Subcutaneous abdominal adipose tissue (tissue), 5 donors: ENCODE data around the gene COQ10A.
"Not testable (repeated sequence)": the region's sequence is repeated elsewhere in the genome, so short reads cannot be mapped to it uniquely, and the experiment has no call there.

Experiments
- H3K27ac ChIP-seq: one replicate; pipeline ENCODE4 v1.7.0; 2013; ENCODE audit warnings: low read depth, mild to moderate bottlenecking, inconsistent platforms, low read length, moderate library complexity
- H3K27me3 ChIP-seq, 5 donors: one replicate each; pipeline ENCODE4 v1.7.0; 2013; ENCODE audit warnings: low read length in 5 of 5, inconsistent platforms in 1 of 5; ENCODE audit not compliant: control insufficient read depth in 5 of 5, insufficient read depth in 4 of 5
- H3K36me3 ChIP-seq, 5 donors: one replicate each; pipeline ENCODE4 v1.7.0; 2013; ENCODE audit warnings: low read length in 5 of 5; ENCODE audit not compliant: control insufficient read depth in 5 of 5, insufficient read depth in 5 of 5
- H3K4me1 ChIP-seq, 5 donors: one replicate each; pipeline ENCODE4 v1.7.0; 2013; ENCODE audit warnings: low read length in 5 of 5, mild to moderate bottlenecking in 3 of 5, moderate library complexity in 1 of 5; ENCODE audit not compliant: control insufficient read depth in 5 of 5, insufficient read depth in 5 of 5
- H3K4me3 ChIP-seq, 5 donors: one replicate each; pipeline ENCODE4 v1.7.0; 2013; ENCODE audit warnings: low read length in 5 of 5, low read depth in 1 of 5
- H3K9ac ChIP-seq, 5 donors: one replicate each; pipeline ENCODE4 v1.7.0; 2013; ENCODE audit warnings: low read length in 5 of 5, mild to moderate bottlenecking in 4 of 5, moderate library complexity in 3 of 5
- H3K9me3 ChIP-seq, 5 donors: one replicate each; pipeline ENCODE4 v1.7.0; 2013; ENCODE audit warnings: low read length in 5 of 5; ENCODE audit not compliant: control insufficient read depth in 5 of 5
- donor health status: healthy.
- donor health status: healthy.
- donor health status: healthy.
- donor health status: healthy.
- donor health status: healthy.

COQ10A gene

GRCh38 chr12:56257071-56257470 lies 9.7 kb upstream of the COQ10A start:
- no peak overlapping the region for H3K27ac ChIP-seq
- peak overlapping the region; percentile 17 to 94 (median 78) for H3K9ac ChIP-seq
- H3K4me3 ChIP-seq: peak overlapping the region; percentile 67 to 88 (median 82)
- peaks cover 2 to 47% (median 42%) of the 10 kb centered on the region in 5 donors for H3K36me3 ChIP-seq
- H3K4me1 ChIP-seq: peaks cover 5 to 27% (median 25%) of the 10 kb centered on the region in 5 donors
- H3K9me3 ChIP-seq: no peaks in the 10 kb centered on the region
- no peaks in the 10 kb centered on the region for H3K27me3 ChIP-seq

DNA sequence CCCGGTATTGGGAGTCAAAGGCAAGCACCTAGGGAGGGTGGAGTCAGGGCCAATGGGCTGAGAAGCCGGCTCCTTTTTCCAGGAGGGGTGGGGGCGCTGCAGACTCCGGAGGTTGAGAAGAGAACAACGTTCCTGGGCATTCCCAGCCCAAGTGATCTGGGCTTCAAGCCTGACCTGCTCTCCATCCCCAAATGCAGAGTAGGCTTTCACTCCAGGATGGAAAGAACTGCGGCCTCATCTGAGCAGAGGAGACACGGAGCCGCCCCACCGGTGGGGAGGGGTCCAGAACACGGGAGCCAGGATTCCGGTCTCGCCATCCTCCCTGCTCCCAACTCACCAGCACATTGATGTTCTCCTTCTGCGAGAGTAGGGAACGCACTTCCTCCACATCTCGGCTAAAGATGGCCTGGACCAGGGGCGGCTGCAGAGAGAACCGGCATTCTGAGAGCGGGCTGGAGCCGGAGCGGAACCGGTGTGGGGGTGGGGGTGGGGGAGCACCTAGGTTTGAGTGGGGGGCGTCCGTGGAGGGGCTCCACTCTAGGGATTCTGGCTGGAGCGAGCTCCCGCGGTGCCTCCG lies 9.2 kb upstream of the COQ10A start:
- Histone ChIP-seq H3K27ac (peak overlapping the region; percentile 86), H3K4me1 (peaks cover 5 to 27% (median 25%) of the 10 kb centered on the region in 5 donors), H3K9me3 (no peaks in the 10 kb centered on the region), H3K36me3 (peaks cover 0 to 42% (median 37%) of the 10 kb centered on the region in 5 donors), H3K4me3 (peak overlapping the region; percentile 67 to 88 (median 82)), H3K9ac (peak overlapping the region; percentile 26 to 94 (median 78)), H3K27me3 (no peaks in the 10 kb centered on the region)

DNA sequence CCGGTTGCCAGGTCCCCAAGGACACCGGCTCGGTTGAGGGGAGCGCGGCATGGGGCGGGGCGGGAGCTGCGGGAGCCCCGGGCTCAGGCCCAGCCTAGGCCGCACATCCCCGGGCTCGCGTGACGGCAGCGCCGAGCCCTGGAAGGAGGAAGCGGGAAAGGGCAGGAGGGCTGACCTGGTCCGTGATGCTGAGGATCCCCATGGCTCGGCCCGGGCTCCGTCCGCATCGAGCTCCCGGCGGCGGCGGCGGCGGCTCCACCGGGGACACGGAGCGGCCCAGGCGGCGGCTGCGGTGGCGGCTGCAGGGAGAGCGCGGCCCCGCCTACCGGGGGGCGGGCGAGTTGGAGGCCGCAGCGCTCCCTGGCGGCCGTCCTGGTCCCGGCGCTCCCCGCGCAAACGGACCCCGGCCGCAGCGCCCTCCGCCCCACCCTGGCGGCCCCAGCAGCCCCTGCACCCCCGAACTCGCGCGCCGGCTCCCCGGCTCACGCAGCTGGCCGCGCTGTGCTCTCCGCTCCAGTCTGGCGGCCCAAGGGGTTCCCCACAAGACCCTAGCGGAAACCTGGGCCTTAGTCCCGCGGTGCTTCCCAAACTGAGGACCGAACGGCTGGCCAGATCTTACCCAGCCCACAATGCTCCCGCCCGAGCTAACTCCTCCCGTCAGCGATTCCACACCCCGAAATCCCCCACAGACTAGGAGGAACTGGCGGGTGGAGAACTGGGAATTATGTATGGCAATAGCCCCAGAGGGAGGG lies 8.5 kb upstream of the COQ10A start, which contains the start of gene ANKRD52:
Gene ANKRD52 (minus strand): TSS at position 317 of the 752 bp plus-strand sequence. CDS start 115 bp downstream, at position 202.
- peaks cover 0 to 35% (median 30%) of the 10 kb centered on the region in 5 donors for H3K36me3 ChIP-seq
- peak within 1 kb of the TSS; percentile 86 for H3K27ac ChIP-seq
- peak within 1 kb of the TSS; percentile 80 to 88 (median 82) for H3K4me3 ChIP-seq
- no peaks in the 10 kb centered on the region for H3K9me3 ChIP-seq
- peak within 1 kb of the TSS; percentile 78 to 94 (median 82) for H3K9ac ChIP-seq
- H3K27me3 ChIP-seq: no peaks in the 10 kb centered on the region
- H3K4me1 ChIP-seq: peaks cover 5 to 27% (median 25%) of the 10 kb centered on the region in 5 donors

- H3K36me3 ChIP-seq: peaks cover 0 to 29% (median 24%) of the 10 kb centered on the region in 5 donors
- H3K27me3 ChIP-seq: no peaks in the 10 kb centered on the region
- H3K4me3 ChIP-seq: peak overlapping the region; percentile 80 to 88 (median 82)
- H3K27ac ChIP-seq: peak overlapping the region; percentile 86
- peaks cover 5 to 27% (median 25%) of the 10 kb centered on the region in 5 donors for H3K4me1 ChIP-seq
- H3K9ac ChIP-seq: peak overlapping the region; percentile 70 to 88 (median 82)
- no peaks in the 10 kb centered on the region for H3K9me3 ChIP-seq
These were observed 7.9 kb upstream of the COQ10A start for GRCh38 chr12:56258820-56259183.

DNA sequence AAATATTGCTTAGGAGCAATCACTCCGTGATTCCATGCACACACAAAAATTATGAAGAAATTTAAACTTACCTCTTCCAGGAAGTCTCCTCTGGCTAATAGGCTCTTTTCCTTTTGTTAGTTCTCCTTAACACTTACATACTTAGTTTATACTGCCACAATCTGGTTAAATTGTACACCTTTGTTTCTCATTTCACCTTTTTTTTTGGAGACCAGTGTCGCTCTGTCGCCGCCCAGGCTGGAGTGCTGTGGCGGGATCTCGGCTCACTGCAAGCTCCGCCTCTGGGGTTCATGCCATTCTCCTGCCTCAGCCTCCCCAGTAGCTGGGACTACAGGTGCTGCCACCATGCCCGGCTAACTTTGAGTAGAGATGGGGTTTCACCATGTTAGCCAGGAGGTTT lies 6.4 kb upstream of the COQ10A start:
- Histone ChIP-seq H3K27me3 (no peaks in the 10 kb centered on the region), H3K27ac (no peak overlapping the region), H3K4me1 (peaks cover 5 to 27% (median 25%) of the 10 kb centered on the region in 5 donors), H3K4me3 (no peak overlapping the region), H3K9me3 (no peaks in the 10 kb centered on the region), H3K36me3 (peaks cover 0 to 16% (median 12%) of the 10 kb centered on the region in 5 donors), H3K9ac (no peak overlapping the region)

GRCh38 chr12:56260921-56261320 lies 5.8 kb upstream of the COQ10A start:
- H3K27ac ChIP-seq: no peak overlapping the region
- H3K27me3 ChIP-seq: no peaks in the 10 kb centered on the region
- H3K4me1 ChIP-seq: peaks cover 5 to 26% (median 25%) of the 10 kb centered on the region in 5 donors
- no peak overlapping the region for H3K4me3 ChIP-seq
- peaks cover 0 to 10% (median 6%) of the 10 kb centered on the region in 5 donors for H3K36me3 ChIP-seq
- no peaks in the 10 kb centered on the region for H3K9me3 ChIP-seq
- H3K9ac ChIP-seq: no peak overlapping the region

- H3K4me1 ChIP-seq: peaks cover 8 to 25% (median 24%) of the 10 kb centered on the region in 5 donors
- no peaks in the 10 kb centered on the region for H3K9me3 ChIP-seq
- no peak overlapping the region for H3K4me3 ChIP-seq
- peaks cover 0 to 4% (median 3%) of the 10 kb centered on the region in 5 donors for H3K36me3 ChIP-seq
- no peak overlapping the region for H3K27ac ChIP-seq
- H3K27me3 ChIP-seq: no peaks in the 10 kb centered on the region
- H3K9ac ChIP-seq: no peak overlapping the region
These were observed 5.1 kb upstream of the COQ10A start for GRCh38 chr12:56261503-56262232.

DNA sequence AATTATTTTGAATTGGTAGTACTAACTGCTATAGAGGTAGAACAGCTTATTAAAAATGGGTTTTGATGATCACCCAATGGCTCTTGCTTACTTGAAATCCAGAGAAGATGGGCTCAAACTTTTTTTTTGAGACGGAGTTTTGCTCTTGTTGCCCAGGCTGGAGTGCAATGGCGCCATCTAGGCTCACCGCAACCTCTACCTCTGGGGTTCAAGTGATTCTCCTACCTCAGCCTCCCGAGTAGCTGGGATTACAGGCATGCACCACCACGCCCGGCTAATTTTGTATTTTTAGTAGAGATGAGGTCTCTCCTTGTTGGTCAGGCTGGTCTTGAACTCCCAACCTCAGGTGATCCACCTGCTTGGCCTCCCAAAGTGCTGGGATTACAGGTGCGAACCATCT lies 3.8 kb upstream of the COQ10A start:
- not testable (repeated sequence) for H3K9ac ChIP-seq, H3K27me3 ChIP-seq, H3K4me3 ChIP-seq, H3K27ac ChIP-seq, H3K9me3 ChIP-seq, H3K36me3 ChIP-seq
- H3K4me1 ChIP-seq: peaks cover 3 to 26% (median 22%) of the 10 kb centered on the region in 5 donors

GRCh38 chr12:56266068-56266692 lies 562 bp upstream of the COQ10A start:
- peak overlapping the region; percentile 17 to 79 (median 72) for H3K9ac ChIP-seq
- peaks cover 3 to 17% (median 14%) of the 10 kb centered on the region in 5 donors for H3K4me1 ChIP-seq
- not testable (repeated sequence) for H3K27me3 ChIP-seq, H3K9me3 ChIP-seq
- peak overlapping the region; percentile 75 to 93 (median 82) for H3K4me3 ChIP-seq
- peak overlapping the region; percentile 82 for H3K27ac ChIP-seq
- H3K36me3 ChIP-seq: peaks cover 7 to 18% (median 14%) of the 10 kb centered on the region in 5 donors
